ENCODE data around the gene GJB3.

The GJB3 gene

GRCh38 chr1:34827341-34827941 lies 46.4 kb downstream of the GJB3 start:
- Histone ChIP-seq H3K4me3 (ENCODE audit: low read depth, low read length) (no peak overlapping the region), H3K9me3 (ENCODE audit: severe bottlenecking) (no peaks in the 10 kb centered on the region), H3K27me3 (ENCODE audit: insufficient read depth, low read depth, severe bottlenecking) (no peaks in the 10 kb centered on the region), H3K27ac (no peak overlapping the region), H3K36me3 (no peaks in the 10 kb centered on the region)
- no peak for TF ChIP-seq CTCF (IDR thresholded peaks at IDR 0.05; ENCODE audit: low read depth, low read length)
- no peak for DNase-seq

- Histone ChIP-seq H3K36me3 (no peaks in the 10 kb centered on the region), H3K27ac (no peak overlapping the region), H3K9me3 (ENCODE audit: severe bottlenecking) (no peaks in the 10 kb centered on the region), H3K27me3 (ENCODE audit: insufficient read depth, low read depth, severe bottlenecking) (no peaks in the 10 kb centered on the region), H3K4me3 (ENCODE audit: low read depth, low read length) (no peak overlapping the region)
- DNase-seq: no peak
- TF ChIP-seq CTCF (IDR thresholded peaks at IDR 0.05; ENCODE audit: low read depth, low read length): no peak
Observed at GRCh38 chr1:34828611-34829010, 47.6 kb downstream of the GJB3 start.

GRCh38 chr1:34829250-34829649 lies 48.2 kb downstream of the GJB3 start:
- no peak overlapping the region for H3K27ac ChIP-seq
- DNase-seq: no peak

GRCh38 chr1:34831721-34832246 lies 50.8 kb downstream of the GJB3 start:
- Histone ChIP-seq H3K4me3 (ENCODE audit: low read depth, low read length) (no peak overlapping the region), H3K27ac (no peak overlapping the region), H3K9me3 (ENCODE audit: severe bottlenecking) (no peaks in the 10 kb centered on the region), H3K36me3 (no peaks in the 10 kb centered on the region), H3K27me3 (ENCODE audit: insufficient read depth, low read depth, severe bottlenecking) (no peaks in the 10 kb centered on the region)
- TF ChIP-seq CTCF (IDR thresholded peaks at IDR 0.05; ENCODE audit: low read depth, low read length): no peak
- no peak for DNase-seq

More at GRCh38 chr1:34829250-34829649, 48.2 kb downstream of the GJB3 start:
- Histone ChIP-seq H3K4me3 (ENCODE audit: low read depth, low read length) (no peak overlapping the region), H3K9me3 (ENCODE audit: severe bottlenecking) (no peaks in the 10 kb centered on the region), H3K27me3 (ENCODE audit: insufficient read depth, low read depth, severe bottlenecking) (no peaks in the 10 kb centered on the region), H3K36me3 (no peaks in the 10 kb centered on the region)
- no peak for TF ChIP-seq CTCF (IDR thresholded peaks at IDR 0.05; ENCODE audit: low read depth, low read length)

- Histone ChIP-seq H3K27ac (no peak overlapping the region), H3K4me3 (ENCODE audit: low read depth, low read length) (no peak overlapping the region), H3K36me3 (no peaks in the 10 kb centered on the region), H3K27me3 (ENCODE audit: insufficient read depth, low read depth, severe bottlenecking) (no peaks in the 10 kb centered on the region), H3K9me3 (ENCODE audit: severe bottlenecking) (no peaks in the 10 kb centered on the region)
- TF ChIP-seq CTCF (IDR thresholded peaks at IDR 0.05; ENCODE audit: low read depth, low read length): no peak
- no peak for DNase-seq
Observed at GRCh38 chr1:34833711-34834110, 52.7 kb downstream of the GJB3 start.
